T-helper 1 cell (primary cell): ENCODE data around the gene CEMP1.
"Not testable (repeated sequence)": the region's sequence is repeated elsewhere in the genome, so short reads cannot be mapped to it uniquely, and the experiment has no call there.

Source experiments
- DNase-seq, 5 donors: peaks; one replicate each; pipeline ENCODE4 v3.0.0-alpha.2; 2012 to 2020

Gene CEMP1

DNA sequence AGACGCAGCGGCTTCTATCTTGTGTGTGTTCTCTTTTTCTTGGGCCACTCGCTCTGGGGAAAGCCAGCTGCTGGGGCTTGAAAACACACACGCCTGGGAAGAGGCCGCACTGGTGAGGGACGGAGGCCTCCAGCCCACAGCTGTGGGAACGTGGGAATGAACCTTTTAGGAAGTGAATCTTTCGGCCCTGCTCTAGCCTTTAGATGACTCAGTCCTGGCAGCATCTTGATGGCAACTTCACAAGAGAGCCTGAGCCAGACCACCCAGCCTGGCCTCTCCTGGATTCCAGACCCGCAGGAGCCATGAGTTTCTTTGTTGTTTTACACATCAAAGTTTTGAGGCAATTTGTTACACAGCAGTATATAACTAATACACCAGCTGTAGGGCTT, 4.4 kb upstream of the CEMP1 start:
- DNase-seq, result no peak

DNA sequence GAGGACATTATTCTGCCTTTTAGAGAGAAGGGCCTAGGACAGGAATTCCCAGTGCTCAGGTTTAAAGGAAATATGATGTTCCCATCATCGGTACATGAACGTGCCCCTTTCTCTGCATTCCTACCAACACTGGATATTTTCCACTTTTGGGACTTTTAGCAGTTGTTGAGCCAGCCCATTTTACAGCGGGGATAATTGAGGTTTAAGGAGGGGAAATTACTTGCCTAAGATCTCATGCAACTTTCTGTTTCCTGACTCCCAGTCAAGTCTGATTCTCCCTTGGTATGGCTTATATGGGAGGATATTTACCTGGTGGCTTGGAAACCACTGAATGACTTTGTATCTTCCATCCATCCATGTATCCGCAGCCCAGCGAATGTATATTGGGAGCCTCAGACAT, 3.1 kb upstream of the CEMP1 start:
- DNase-seq, result not testable (repeated sequence)

DNA sequence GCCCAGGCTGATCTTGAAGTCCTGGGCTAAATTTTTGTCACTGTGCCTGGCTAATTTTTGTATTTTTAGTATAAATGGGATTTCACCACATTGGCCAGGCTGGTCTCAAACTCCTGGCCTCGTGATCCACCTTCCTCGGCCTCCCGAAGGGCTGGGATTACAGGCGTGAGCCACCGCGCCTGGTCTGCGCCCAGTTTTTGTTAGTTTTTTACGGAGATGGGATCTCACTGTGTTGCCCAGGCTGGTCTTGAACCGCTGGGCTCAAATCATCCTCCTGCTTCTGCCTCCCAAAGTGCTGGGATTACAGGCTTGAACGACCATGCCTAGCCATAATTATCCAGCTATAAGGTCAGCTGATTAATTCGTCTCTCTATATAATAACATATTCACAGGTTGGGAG, 2.7 kb upstream of the CEMP1 start:
- no peak for DNase-seq

DNA sequence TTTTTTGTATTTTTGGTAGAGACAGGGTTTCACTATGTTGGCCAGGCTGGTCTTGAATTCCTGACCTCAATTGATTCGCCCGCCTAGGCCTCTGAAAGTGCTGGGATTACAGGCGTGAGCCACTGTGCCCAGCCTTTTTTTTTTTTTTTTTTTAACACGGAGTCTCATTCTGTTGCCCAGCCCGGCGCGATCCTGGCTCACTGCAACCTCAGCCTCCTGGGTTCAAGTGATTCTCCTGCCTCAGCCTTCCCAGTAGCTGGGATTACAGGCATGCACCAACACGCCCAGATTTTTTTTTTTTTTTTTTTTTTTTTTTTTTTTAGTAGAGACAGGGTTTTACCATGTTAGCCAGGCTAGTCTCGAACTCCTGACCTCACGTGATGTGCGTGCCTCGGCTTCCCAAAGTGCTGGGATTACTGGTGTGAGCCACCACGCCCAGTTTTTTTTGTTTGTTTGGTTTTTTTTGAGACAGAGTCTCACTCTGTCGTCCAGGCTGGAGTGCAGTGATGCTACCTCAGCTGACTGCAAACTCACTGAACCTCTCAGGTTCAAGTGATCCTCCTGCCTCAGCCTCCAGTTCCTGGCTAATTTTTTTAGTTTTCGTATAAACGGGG, 2.0 kb upstream of the CEMP1 start:
- peak in 1 of 5 donors; percentile 10 for DNase-seq

DNA sequence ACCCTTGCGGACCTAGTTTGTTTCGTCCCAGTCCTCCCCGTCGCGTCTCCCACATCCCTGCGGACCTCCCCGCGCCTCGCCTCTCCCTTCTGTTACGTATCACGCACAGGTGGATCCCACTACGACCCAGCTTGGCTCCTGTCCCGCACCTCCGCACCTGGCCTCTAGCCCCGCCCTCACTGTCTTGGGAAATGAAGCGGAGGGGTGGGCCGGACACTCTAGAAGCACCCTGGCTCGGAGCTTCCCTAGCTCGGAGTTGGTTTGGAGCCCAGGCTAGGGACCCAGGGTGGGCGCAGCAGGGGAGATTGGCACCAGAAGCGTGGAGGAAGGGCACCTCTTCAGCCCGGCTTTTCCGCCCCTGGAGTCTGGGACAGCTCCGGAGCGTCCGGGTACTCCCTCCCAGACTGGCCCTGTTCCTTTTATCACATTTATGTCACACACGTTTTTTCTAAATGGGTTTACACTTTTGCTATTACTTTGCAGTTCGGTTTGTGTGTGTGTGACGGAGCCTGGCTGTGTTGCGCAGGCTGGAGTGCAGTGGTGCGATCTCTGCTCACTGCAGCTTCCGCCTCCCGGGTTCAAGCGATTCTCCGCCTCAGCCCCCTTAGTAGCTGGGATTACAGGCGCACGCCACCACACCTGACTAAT, 1.4 kb upstream of the CEMP1 start:
- peak; percentile 37 to 82 (median 54) for DNase-seq

DNA sequence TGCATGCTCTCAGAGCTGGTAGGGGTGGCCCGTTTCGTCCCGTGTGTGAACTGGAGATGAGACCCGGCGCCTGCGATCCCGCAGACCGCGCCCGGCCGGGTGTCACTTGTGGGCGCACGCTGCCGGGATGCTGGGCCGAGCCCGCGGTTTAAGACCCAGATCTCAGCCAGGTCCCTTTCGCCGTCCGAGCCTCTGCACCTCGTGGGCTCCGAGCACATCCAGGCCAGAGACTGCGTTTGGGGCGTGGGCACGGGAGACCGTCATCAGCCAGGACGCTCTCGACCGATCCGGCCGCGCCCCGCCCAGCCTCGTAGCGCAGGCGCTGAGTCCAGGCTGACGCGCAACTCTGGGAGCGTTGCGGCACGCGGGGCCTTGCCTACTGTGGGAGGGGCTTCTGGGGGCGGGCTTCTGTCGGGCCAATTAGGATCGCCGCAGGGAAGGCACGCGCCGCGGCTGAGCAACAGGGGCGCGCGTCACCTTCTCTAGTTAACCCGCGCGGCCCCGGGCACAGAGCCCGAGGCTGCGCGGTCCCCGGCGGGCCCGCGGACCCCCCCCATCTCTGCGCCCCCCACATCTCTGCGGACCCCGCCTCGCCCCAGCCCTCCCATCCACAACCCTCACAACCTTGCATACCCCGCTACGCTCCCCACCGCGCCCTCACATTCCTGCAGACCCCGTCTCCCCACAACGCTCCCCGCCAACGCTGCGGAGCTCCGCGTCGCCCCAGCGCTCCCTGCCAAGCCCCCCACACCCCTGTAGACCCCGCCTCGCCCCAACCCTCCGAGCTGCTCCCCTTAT, 687 bp upstream of the CEMP1 start:
- DNase-seq, result peak; percentile 95 to 98 (median 96)

DNA sequence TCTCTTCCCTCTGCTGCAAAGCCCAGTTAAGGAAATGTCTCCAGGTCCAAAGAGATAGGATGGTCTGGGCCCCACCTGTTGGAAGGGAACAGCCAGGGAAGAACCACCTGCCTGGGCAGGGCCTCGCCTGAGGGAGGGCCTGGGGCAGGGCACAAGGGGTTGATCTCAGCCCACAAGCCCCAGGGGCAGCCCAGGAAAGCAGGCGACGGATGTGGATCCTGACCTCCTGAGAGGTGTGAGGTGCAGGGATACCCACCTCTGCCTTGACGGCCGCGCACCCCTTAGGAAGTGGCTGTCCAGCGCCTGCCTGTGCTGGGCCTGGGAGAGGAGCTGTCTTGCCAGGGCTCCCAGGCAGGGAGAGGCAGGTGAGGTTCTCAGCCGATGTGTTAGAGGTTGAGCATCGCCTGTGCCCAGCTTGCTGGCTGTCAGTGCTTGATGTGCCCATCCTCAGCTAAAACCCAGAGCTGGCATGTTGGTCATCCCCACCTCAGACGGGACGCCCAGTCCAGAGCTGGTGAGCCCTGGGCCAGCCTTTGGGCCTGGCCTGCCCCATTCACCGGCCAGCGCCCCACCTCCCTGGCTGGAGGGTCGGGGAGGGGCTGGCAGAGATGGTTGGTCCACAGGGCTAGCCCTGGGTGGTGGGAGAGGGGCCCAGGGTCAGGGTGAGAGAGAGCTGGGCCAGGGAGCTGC, 434 bp downstream of the CEMP1 start:
- no peak for DNase-seq

DNA sequence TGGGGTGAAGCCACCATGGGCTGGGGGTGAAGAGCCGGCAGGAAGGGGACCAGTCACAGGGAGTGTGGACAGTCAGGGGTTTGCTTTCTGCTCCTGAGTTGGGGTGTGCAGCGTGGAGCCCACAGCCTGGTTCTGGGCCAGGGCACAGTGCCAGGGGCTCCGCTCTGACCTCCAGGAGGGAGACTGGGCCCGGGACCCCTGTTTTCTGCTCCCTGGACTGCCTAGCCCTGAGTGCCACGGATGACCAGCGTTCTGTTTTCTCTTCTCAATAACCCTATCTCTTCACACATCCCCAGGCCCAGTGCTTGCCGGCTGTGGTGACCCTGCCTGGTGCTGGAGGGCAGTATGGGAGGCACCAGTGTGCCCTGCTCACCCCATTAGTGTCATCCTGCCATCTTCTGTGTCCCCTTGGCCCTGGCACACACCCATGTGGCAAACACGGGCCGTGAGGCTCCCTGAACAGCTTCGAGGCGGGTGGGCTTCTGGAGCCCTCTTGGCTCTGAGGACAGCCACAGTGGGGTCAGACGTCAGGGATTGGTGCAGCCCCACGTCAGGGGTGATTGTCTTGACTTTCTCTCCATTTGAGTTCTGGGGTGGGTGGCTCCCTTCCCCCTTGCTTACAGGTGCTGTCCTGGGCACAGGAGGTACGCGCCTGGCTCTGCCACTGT, 1.1 kb downstream of the CEMP1 start:
- DNase-seq, result no peak

DNA sequence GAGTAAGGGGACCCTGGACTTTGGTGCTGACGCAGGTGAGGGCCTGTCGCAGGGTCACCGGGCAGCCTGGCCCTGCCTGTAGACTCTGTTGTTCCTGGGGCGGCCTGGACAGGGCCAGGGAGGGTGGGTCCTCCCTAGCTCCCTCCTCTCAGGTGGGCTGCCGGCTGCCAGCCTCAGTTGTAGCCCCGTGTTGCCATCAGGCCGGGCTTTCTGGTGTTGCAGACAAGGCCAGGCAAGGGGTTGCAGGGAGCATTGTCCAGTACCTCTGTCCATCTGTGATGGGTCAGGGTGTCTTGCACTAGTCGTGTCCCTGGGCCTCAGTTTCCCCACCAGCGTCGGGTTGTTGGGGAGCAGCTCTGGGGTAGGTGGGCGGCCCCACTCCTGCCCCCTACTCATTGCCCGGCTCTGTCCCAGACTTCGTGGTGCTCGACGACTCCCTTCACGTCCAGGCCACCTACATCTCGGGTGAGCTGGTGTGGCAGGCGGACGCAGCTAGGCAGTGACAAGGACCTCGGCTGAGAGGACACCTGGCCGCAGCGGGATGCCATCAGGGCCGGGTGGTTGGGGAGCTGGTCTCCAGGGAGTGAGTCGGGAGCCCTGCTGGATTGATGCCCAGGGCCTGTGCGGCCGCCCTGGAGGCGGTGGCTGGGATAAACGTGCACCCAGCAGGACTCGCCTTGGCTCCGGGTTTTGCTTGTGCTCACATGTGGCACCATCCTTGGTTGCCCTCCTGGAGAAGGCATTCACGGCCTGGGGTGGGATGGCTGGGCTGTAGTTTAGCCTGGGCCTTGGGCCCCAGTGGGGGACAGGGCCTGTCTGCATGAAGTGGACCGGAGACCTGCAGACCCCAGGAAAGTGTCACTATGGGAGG, 1.9 kb downstream of the CEMP1 start:
- no peak for DNase-seq

DNA sequence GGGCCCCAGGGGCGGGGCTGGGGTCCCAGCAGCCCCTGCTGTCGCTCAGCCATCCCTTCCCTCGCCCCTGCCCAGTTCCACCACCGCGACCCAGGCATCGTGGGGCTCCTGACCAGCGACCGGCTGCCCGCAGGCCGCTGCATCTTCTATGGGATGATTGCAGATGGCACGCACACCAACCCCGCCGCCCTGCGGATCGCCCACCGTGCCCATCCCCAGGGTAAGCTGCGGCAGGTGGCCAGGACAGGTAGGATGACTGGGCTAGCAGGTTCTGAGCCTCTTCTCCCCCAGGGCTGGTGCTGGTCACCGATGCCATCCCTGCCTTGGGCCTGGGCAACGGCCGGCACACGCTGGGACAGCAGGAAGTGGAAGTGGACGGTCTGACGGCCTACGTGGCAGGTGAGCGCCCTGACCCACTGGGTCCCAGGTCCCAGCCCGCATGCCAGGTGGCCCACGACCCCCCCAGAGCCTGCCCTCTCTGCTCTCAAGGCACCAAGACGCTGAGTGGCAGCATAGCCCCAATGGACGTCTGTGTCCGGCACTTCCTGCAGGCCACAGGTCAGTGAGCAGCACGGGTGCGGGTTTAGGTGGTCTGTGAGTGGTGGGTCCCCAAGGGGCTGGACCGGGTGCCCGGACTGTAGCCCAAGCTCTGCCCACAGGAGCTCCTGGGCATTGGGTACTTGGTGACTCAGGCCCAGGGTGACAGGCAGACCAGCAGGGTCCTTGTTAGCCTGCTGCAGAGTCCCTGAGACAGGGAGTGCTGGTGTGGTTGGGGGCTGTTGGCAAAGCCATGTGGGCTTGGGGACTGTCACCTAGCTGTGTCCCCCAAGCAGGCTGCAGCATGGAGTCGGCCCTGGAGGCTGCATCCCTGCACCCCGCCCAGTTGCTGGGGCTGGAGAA, 2.8 kb downstream of the CEMP1 start:
- no peak for DNase-seq

DNA sequence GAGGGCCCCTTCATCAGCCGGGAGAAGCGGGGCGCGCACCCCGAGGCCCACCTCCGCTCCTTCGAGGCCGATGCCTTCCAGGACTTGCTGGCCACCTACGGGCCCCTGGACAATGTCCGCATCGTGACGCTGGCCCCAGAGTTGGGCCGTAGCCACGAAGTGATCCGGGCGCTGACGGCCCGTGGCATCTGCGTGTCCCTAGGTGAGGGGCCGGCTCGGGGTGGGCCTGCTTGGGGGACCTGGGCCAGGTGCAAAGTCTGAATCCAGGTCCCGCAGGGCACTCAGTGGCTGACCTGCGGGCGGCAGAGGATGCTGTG, 3.5 kb downstream of the CEMP1 start:
- no peak for DNase-seq

DNA sequence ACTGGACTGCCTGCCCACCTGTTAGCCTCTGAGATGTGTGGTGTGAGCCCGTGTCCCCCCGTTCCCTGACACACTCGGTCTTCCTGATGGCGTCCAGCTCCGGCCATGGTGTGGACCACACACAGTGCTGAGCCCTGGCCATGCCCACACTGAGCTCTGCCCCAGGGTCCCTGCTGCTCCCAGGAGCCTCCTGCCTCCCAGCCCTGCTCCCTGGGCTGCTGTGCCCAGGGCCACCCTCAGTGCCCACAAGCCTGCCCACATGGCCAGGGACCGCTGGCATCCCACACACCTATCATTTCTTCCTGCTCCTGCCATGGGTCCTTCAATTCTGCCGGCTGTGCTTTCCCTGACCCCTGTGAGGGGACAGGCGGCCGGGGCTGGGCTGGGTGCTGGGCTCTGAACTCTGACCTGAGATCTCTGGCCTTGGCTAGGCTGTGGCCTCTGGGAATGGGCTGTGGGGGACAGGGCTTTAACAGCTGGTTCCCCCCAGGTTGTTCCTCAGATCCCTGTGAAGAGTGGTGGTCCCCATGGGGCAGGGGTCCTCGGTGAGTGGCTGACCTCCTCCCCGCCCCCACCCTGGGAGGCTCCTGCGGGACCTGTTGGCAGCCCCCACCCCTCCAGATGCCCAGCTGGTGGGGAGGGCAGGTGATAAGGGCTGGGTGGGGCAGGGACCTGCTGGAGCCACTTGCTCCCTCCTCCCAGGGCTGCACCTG, 4.0 kb downstream of the CEMP1 start:
- no peak for DNase-seq

DNA sequence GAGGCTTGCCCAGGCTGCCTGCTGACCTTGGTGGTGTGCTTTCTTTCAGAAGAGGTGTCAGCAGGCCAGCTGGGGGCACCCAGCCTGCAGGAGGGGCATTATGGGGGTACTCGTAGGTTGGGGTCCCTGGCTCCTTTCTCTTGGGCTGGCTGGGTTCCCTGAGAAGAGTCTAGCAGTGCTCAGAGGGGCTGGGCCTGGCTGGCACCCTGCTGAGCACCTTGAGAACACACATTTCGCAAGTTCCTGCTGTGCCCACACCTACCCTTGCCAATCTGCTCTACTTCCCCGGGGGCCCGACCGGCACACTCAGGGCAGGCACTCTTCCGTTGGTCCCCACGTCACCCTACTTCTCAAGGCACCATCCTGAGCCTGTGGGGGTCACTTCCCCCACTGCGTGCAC, 5.1 kb downstream of the CEMP1 start:
- DNase-seq, result no peak

DNA sequence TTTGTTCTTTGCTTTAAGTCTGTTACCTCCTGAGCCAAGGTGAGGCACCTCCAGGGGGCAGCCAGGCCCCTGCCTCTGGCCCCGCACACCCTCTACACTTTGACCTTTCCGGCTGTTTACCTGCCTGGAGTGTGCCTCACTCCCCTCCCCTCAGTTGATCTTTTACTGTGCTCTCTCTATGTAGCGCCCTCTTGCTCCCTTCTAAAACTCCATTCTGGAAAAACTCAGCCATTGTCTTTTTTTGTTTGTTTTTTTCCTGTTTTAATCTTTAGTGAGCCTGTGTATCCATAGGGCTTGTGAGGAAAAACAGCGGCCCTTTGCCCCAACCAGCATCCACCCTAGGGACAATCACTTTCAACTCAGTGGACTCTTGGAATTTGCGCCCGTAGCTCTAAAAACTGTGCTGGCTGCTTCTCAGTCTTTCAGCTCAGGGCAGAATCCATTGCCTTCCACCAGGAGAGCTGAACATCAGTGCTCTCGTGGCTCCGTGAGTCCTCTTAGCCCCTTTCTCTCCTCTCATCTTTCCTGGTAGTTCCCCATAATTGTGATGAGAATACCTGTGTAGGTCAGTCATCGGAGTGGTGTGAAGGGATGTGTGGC, 6.8 kb downstream of the CEMP1 start:
- no peak for DNase-seq

DNA sequence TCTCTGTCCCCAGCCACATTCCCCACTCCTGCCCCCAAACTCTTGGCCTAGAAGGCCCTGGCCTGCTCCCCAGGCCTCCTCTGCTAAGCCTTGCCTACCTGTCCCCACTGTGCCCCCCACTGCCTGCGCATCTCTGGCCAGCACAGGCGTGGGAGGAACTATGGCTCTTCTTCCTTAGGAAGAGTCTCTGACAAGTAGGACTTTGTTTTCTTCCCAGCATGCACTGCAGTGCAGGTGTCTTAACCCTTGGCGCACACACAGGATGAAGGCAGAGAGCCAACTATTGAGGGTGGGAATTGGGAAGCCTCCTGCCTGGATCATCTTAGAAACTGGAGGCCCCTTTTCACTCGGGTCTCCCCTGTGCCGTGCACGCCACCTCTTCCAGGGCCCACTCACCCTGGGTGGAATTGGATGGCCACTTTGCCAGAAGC, 7.4 kb downstream of the CEMP1 start:
- no peak for DNase-seq

DNA sequence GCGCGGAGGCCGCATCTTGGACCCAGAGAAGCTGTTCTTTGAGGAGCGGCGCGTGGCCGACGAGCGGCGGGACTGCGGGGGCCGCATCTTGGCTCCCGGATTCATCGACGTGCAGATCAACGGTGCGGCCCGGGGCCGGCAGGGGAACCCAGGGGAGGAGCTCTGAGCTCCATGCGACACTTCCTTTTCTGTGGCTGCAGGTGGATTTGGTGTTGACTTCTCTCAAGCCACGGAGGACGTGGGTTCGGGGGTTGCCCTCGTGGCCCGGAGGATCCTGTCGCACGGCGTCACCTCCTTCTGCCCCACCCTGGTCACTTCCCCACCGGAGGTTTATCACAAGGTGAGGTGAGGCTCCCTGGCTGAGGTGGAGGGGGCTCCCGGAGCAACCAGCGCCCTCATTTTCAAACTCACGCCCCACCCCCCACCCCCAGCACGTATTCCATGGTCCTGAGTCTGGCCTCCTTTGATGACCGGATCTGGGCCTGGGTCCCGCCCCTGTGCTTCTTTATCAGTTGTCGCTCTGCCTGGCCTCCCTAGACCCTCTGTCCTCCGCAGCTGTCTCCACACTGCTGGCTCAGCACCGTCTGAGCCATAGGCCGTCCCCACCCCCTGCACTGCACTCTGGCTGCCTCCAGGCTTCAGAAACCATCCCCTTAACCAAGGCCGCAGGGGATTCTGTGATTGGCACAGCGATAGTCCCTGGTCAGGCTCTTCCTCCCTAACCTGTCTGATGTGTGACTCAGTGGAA, 10.2 kb downstream of the CEMP1 start:
- DNase-seq, result peak; percentile 51 to 74 (median 69)

DNA sequence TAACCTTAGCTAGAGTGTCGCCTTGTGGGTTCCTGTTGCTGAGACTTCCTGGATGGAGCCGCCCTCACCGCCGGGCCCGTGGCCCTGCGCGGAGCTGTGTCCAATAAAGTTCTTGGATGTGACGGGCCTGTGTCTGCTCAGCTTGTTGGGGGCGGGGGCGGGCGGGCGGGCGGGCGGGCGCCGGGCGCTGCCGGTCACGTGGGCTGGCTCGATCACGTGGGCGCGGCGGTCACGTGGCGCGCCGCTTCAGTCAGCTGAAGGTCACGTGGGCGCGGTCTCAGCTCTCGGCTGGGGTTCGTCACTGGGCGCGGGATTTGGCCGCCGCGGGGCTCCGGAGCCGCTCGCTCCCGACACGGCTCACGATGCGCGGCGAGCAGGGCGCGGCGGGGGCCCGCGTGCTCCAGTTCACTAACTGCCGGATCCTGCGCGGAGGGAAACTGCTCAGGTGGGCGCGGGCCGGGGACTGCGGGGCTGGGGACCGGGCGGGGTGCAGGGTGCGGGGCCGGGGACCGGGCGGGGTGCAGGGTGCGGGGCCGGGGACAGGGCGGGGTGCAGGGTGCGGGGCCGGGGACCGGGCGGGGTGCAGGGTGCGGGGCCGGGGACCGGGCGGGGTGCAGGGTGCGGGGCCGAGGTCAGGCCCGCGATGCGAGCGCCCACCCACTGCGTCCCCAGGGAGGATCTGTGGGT, 11.0 kb downstream of the CEMP1 start, which contains the start of gene AMDHD2:
AMDHD2 (plus strand) TSS at position 275 of the 687 bp plus-strand sequence; CDS start at position 363, 88 bp downstream.
- peak; percentile 84 to 92 (median 88) for DNase-seq

DNA sequence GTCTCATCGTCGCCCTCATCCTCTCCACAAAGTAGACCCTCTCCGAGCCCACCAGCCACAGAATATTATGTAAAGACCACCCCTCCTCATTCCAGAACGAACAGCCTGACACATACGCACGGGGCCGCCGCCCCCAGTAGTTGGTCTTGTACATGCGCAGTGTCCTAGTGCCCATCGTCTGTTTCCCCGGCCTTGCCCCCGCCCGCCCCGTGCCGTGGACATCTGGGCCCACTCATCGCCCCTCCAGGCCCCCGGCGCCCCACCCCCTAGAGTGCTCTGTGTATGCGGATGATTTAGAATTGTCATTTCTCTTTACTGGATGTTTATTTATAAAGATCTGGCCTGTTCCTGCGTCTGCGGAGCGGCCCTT, 11.5 kb downstream of the CEMP1 start:
- DNase-seq, result no peak
